ENCODE results near the gene ATOH8.
A peak's percentile ranks its signal among the peaks of the same experiment; 100 is the strongest.

The ATOH8 gene

DNA sequence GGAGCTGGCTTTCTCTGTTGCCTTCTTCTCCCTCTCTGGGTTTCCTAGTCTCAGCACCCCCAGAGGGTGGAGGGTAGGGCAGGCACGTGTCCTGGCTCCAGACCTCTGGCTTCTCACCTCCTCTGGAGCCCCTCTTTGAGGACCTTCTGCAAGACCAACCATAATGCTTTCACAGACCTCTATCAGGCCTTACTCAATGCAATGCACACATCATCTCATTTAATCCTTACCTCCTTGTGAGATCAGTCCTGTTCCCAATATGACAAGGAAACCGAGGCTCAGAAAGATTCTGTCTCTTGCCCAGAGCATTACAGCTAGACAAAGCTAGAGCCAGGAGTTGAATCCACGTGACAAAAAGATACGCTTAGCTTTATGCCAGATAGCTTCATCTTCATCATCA lies 8.2 kb downstream of the ATOH8 start:
- no peaks in the 10 kb centered on the region for H3K36me3 Mint-ChIP-seq (ENCODE audit: low read depth)
- DNase-seq (no peak), ATAC-seq (no peak)
- peaks cover 43% of the 10 kb centered on the region for H3K27me3 Mint-ChIP-seq
- H3K9me3 Mint-ChIP-seq: no peaks in the 10 kb centered on the region
- no peak overlapping the region for H3K27ac Mint-ChIP-seq
- peaks cover 4% of the 10 kb centered on the region for H3K4me1 Mint-ChIP-seq
- no peak overlapping the region for H3K4me3 Mint-ChIP-seq

DNA sequence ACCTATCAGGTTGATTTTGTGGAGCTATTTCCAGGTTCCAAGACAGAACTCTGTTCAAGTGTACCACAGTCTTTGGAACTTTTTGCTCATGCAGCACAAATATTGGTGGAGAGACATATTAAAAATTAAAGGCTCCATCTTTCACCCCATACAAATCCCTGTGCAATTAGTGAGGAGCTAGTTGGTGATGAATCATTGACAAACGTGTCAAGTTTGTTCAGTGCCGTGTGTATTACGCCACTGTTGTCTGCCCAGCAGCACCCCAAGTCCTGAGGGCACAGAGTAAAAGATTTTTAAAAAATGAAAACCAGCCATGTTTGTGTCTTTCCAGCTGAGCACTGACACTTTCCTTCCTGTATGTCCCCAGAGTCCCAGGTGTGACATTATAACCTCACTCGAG lies 9.3 kb downstream of the ATOH8 start:
- ATAC-seq: no peak
- Mint-ChIP-seq H3K36me3 (ENCODE audit: low read depth) (no peaks in the 10 kb centered on the region), H3K27me3 (peaks cover 42% of the 10 kb centered on the region), H3K9me3 (no peaks in the 10 kb centered on the region), H3K4me1 (peaks cover 4% of the 10 kb centered on the region), H3K27ac (no peak overlapping the region), H3K4me3 (no peak overlapping the region)
- no peak for DNase-seq

DNA sequence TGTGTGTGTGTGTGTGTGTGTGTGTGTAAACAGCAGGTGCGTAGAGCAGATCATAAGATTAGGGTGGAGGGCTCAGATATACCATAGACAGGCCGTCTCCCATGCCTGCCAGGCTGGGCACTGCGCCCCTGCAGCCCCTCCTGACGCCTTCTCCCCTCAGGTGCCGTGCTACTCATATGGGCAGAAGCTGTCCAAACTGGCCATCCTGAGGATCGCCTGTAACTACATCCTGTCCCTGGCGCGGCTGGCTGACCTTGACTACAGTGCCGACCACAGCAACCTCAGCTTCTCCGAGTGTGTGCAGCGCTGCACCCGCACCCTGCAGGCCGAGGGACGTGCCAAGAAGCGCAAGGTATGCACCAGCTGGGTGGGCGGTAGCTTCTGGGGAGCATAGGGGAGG lies 10.0 kb downstream of the ATOH8 start:
- no peak overlapping the region for H3K27ac Mint-ChIP-seq
- H3K27me3 Mint-ChIP-seq: peaks cover 40% of the 10 kb centered on the region
- ATAC-seq: no peak

DNA sequence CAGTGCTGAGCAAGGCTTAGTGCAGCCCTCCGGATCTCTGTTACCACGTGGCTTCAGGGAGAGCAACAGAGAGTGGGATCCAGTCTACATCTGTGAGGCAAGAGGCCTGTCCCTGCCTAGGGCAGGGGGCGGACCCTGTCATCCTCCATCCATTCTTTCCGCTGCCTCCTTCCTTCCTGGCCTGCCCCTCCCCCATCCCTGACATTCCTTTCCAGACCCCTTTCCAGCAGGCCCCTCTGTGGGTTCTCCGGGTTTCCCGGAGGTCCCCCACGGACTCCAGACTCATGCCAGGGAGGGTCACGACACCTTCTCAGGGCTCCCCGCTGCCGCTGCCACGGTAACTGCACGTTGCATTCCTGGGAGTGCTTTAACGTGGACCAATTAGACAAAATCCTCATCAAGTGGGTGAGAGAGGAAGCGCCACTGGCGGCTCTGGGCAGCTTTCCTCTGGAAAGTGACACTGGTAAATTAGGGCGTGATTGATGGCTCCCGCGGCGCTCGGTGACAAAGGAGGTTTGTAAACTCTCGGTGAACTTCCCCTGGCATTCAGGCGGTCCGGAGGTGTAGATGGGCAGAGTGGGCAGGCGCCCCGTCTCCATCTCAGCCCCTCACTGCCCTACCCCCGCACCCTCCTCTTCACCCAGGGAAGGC lies 11.4 kb downstream of the ATOH8 start:
- ATAC-seq (no peak), DNase-seq (no peak)
- H3K27ac Mint-ChIP-seq: no peak overlapping the region
- peaks cover 36% of the 10 kb centered on the region for H3K27me3 Mint-ChIP-seq
- no peaks in the 10 kb centered on the region for H3K9me3 Mint-ChIP-seq
- no peaks in the 10 kb centered on the region for H3K36me3 Mint-ChIP-seq (ENCODE audit: low read depth)
- H3K4me3 Mint-ChIP-seq: no peak overlapping the region
- peaks cover 4% of the 10 kb centered on the region for H3K4me1 Mint-ChIP-seq

More for the DNA sequence above, 10.0 kb downstream of the ATOH8 start:
- no peak for DNase-seq
- no peaks in the 10 kb centered on the region for H3K36me3 Mint-ChIP-seq (ENCODE audit: low read depth)
- H3K4me3 Mint-ChIP-seq: no peak overlapping the region
- peaks cover 4% of the 10 kb centered on the region for H3K4me1 Mint-ChIP-seq
- H3K9me3 Mint-ChIP-seq: no peaks in the 10 kb centered on the region

DNA sequence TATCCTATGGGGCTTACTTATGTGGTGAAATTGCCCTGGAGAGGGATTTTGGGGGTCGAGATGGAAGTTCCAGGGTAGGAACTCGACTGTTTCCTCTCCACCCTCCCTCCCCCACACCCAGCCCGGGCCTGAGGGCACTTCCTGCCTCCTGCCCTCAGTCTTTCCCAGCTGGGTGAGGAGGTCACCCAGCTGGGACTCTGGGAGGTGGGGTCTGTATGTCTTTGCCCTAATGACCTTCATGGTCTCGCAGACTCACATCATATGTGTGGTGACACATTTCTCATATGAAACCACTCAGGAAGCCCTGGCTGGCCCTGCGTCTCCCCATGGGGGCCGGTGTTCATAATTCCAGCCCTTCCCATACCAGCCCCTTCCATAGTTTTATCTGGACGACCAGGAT lies 12.4 kb downstream of the ATOH8 start:
- no peaks in the 10 kb centered on the region for H3K36me3 Mint-ChIP-seq (ENCODE audit: low read depth)
- ATAC-seq (no peak), DNase-seq (no peak)
- H3K9me3 Mint-ChIP-seq: no peaks in the 10 kb centered on the region
- no peak overlapping the region for H3K4me3 Mint-ChIP-seq
- peaks cover 4% of the 10 kb centered on the region for H3K4me1 Mint-ChIP-seq
- H3K27ac Mint-ChIP-seq: no peak overlapping the region
- H3K27me3 Mint-ChIP-seq: peaks cover 42% of the 10 kb centered on the region

DNA sequence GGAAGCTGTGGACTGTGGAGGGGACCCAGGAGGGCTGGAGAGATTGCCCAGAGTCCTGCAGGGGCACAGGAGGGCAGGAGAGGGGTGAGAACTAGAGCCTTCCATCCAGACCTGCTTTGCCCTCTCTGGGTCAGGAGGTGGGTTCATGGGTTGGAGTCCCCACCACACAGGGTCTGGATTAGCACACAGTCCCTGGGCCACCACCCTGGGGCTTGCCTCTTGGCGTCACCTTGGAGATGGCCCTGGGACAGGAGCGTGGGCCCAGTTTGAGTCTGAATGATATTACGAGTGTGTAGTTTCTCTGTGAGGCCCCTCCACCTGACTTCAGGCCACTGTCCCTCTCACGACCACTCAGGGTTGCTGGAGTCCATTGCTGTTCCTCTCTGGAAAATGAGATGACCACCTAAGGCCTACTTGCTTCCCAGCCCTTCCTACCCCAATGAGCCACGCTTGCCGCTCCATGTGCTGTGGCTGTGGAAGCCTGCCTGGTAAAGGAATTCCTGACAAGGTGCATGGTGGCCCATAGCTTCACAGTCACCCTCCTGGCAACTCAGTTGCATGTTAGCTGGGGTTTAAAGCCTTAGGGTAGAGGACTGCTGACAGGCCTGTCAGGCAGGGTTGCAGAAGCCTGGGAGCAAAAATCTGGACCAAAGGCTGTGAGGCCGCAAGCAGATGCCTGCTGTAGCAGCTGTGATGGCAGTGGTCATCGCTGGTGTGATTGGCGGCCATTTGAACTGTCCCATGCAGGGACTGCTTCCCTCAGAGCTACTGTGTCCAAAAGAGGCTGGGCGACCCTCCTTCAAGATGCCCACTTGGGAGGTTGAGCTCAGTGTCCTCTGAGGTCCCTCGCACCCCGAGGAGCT lies 14.2 kb downstream of the ATOH8 start:
- peaks cover 51% of the 10 kb centered on the region for H3K27me3 Mint-ChIP-seq

DNA sequence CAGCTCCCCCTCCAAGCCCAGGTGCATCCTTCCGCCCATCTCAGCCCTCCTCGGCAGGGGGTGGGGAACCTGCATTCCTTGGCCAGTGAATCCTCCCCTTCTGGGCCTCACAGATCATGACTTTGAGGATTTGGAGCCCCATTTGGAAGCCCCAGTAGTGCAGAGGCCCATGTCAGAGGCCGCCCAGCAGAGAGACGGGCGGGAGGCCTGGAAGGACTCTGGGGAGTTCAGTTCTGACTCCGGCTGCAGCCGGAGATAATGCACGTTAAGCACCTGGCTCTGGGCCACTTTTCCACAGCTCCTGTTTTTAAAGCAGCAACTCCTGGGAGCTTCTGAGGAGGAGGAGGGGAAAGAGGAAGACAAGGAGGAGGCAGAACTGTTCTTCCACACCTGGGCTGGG lies 14.9 kb downstream of the ATOH8 start:
- ATAC-seq (no peak), DNase-seq (no peak)
- H3K27ac Mint-ChIP-seq: no peak overlapping the region
- H3K9me3 Mint-ChIP-seq: no peaks in the 10 kb centered on the region
- peaks cover 46% of the 10 kb centered on the region for H3K27me3 Mint-ChIP-seq
- peaks cover 6% of the 10 kb centered on the region for H3K4me1 Mint-ChIP-seq
- no peak overlapping the region for H3K4me3 Mint-ChIP-seq
- no peaks in the 10 kb centered on the region for H3K36me3 Mint-ChIP-seq (ENCODE audit: low read depth)

More for the DNA sequence above, 14.2 kb downstream of the ATOH8 start:
- no peaks in the 10 kb centered on the region for H3K9me3 Mint-ChIP-seq
- H3K27ac Mint-ChIP-seq: no peak overlapping the region
- H3K4me3 Mint-ChIP-seq: no peak overlapping the region
- ATAC-seq: no peak
- DNase-seq: no peak
- H3K36me3 Mint-ChIP-seq (ENCODE audit: low read depth): no peaks in the 10 kb centered on the region
- peaks cover 6% of the 10 kb centered on the region for H3K4me1 Mint-ChIP-seq

DNA sequence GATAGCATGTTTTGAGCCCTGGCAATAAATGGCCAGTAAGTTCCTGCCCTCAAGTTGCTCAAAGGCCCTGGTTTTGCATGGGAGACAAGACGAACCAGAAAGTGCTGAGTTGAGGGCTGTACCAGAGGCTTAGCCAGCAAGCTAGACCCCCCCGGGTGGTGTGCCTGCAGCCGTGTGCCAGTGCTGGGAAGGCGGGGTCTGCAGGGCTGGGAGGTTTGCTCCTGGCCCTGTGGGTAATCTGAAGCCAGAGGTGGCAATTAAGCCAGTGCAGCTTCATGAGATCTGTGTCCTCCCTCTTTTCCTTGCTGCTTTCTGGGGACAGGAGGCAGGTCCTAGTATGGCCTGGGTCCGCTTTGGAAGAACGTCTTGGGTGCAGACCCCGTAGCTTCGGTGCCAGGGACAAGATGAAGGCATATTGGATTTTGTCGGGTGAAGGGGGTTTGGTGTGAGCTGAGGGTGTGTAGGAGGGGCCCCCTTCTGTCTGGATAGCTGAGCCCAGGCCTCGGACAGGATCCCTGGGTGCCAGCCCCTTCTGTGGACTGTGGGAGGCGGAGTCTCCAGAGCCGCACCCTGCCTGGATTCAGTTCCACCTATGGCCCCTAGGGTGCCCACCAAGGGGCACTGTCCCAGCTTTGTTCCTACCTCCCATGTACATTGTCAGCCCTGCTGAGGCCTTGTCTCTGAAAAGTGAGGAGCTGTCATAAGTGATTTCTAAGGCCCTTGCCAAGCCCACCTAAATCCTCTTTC lies 15.6 kb downstream of the ATOH8 start:
- Mint-ChIP-seq H3K36me3 (ENCODE audit: low read depth) (no peaks in the 10 kb centered on the region), H3K27me3 (peaks cover 44% of the 10 kb centered on the region), H3K9me3 (no peaks in the 10 kb centered on the region), H3K4me1 (peaks cover 6% of the 10 kb centered on the region), H3K27ac (no peak overlapping the region), H3K4me3 (no peak overlapping the region)
- DNase-seq (no peak), ATAC-seq (peak; percentile 38)

DNA sequence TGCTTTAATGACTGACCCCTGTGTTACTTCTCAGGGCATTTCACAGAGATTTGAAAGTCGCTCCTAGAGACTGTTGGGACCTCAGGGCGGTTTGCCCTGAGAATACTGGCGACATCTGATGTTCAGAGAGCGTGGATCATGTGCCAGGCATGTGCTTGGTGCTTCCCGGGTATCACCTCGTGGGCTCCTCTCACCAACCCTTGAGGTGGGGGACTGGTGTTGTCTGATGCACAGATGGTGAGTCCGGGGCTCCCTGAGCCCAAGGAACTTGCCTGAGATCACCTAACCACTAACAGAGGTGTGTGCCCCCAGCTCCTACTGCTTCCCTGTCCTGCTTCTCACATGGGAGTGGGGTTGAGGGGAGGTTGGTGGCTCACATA lies 16.2 kb downstream of the ATOH8 start:
- Mint-ChIP-seq H3K27me3 (peaks cover 38% of the 10 kb centered on the region), H3K36me3 (ENCODE audit: low read depth) (no peaks in the 10 kb centered on the region), H3K27ac (no peak overlapping the region), H3K9me3 (no peaks in the 10 kb centered on the region), H3K4me3 (no peak overlapping the region), H3K4me1 (peaks cover 6% of the 10 kb centered on the region)
- no peak for ATAC-seq
- DNase-seq: no peak

DNA sequence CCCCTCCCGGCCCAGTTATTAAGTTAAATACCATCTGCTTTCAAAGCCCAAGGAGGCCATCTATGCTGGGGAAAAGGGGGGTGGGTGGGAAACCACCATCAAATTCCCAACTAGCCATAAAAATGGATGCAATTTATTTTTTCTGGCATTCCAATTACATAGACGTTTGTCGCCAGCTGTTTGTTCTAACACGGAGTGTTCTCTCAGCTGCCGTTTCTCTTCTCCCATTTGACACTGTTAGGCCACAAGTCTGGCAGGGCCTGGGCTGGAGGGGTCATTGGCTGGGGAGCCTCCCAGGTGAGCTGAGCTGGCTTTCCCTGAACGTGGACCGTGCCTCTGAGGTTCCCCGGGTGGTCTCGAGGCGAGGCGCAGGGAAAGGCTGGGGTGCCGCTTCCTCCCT lies 16.6 kb downstream of the ATOH8 start:
- Mint-ChIP-seq H3K27me3 (peaks cover 34% of the 10 kb centered on the region), H3K27ac (no peak overlapping the region), H3K4me3 (no peak overlapping the region), H3K36me3 (ENCODE audit: low read depth) (no peaks in the 10 kb centered on the region), H3K4me1 (peaks cover 6% of the 10 kb centered on the region), H3K9me3 (no peaks in the 10 kb centered on the region)
- no peak for ATAC-seq
- DNase-seq: no peak

DNA sequence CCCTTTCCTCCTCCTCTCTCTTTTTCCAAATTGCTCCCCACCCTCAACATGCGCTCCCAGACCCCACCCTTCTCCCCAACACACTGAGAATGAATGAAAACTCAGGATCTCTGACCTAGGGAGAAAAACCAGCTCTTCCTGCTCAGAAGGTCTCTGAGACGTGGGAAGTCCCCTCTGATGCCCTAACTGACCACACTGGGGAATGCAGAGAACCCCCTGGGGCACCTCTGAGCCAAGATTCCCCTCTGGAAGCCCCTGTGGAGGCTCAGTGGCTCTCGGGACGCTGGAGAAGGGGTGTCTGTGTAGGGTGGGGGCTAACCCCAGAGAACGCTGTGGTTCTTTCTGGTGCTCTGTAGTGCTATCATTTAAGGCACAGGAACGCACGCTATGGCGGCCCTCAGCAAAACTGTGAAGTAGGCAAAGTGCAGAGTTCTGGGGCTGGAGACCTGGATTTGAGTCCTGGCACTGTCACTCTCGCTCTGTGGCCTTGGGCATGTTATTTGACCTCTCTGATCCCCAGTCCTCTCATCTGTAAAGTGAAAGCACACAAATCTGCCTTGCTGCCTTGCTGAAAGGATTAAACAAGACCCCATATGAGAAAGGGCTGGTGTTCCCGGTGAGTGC lies 17.1 kb downstream of the ATOH8 start:
- Mint-ChIP-seq H3K27ac (no peak overlapping the region), H3K27me3 (peaks cover 29% of the 10 kb centered on the region), H3K4me1 (peaks cover 3% of the 10 kb centered on the region), H3K4me3 (no peak overlapping the region), H3K36me3 (ENCODE audit: low read depth) (no peaks in the 10 kb centered on the region), H3K9me3 (no peaks in the 10 kb centered on the region)
- DNase-seq: no peak
- no peak for ATAC-seq

DNA sequence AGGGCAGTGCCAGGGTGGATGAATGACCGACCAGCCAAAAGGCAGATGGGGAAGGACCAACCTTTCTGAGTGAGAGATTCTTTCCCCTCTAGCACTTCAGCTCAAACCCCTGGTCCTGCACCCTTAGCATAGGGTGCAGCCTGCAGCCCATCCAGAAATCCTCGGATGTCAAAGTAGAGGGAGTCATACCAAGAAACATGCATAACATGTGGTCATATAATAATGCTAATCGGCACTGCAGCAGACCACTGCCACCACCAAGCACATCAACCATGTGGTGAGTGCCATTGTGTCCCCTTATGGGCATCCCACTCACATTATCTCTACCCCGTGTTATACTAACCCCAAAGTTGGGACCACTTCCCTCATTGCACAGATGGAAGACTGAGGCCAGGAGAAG lies 17.7 kb downstream of the ATOH8 start:
- peaks cover 2% of the 10 kb centered on the region for H3K4me1 Mint-ChIP-seq
- no peak overlapping the region for H3K4me3 Mint-ChIP-seq
- DNase-seq: no peak
- H3K9me3 Mint-ChIP-seq: no peaks in the 10 kb centered on the region
- no peaks in the 10 kb centered on the region for H3K36me3 Mint-ChIP-seq (ENCODE audit: low read depth)
- no peak for ATAC-seq
- H3K27ac Mint-ChIP-seq: no peak overlapping the region
- H3K27me3 Mint-ChIP-seq: peaks cover 25% of the 10 kb centered on the region

DNA sequence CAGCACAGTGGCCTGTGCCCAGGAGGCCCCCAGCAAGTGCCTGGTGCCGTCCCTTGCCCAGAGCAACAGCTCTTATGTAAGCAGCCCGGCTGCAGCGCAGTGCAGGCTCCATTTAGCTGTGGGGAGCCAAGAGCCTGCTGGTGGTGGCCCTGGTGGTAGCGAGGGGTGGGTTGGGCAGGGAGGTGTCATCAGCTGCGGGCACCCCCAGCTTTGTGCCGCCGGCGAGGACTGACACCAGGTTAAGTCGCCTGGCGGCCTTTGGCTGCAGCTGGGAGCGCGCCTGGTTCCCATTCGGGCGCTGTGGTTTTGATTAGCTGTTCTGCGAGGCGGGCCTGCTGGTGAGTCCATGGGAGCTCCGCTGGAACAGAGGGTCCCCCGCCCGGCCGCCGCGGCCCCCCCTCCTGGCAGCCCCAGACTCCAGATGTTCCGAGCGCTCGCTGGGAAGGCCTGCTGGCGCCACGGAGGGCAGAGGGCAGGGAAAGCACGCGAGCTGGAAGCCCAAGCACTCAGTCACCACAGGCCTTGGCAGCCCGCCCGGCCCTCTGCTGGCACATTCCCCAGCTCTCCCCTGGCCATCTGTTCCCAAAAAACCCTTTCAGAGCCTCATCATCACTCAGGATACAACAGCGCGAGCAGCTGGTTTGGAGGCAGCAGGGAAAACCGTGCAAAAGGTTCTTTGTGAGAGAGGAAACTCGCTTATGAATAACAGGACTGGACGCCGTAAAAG lies 18.4 kb downstream of the ATOH8 start:
- Mint-ChIP-seq H3K4me3 (no peak overlapping the region), H3K27ac (no peak overlapping the region), H3K4me1 (peaks cover 2% of the 10 kb centered on the region), H3K36me3 (ENCODE audit: low read depth) (no peaks in the 10 kb centered on the region), H3K9me3 (no peaks in the 10 kb centered on the region), H3K27me3 (peaks cover 18% of the 10 kb centered on the region)
- ATAC-seq (no peak), DNase-seq (no peak)

DNA sequence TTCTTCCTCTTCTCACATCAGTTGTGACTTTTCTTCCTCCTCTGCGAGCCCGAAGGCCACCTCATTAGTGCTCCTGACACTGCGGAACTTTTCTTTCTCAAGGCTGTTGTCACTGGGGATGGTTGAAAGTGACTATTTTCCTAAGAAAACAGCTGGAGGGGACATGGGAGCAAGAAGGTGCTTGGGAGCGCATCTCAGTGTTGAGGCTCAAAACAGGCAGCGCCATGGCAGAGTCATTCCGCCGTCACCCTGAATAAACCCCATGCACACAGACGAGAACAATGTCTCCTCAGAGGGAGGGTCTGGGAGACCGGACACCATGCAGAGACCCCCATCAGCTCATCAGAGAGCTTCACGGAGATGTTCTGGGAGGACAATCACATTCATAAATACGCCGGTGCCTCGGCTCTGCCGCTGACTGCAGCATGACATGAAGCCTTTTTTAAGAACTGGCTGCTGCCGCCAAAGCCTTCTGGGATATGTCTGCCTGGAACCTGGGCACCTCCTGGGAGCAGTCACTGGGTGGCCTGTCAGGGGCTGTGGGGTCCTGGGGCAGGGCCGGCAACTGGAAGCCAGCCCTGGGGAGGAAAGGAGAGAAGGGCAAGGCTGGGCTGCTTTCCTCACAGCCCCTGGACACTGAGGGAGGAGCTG lies 19.2 kb downstream of the ATOH8 start:
- Mint-ChIP-seq H3K9me3 (no peaks in the 10 kb centered on the region), H3K36me3 (ENCODE audit: low read depth) (no peaks in the 10 kb centered on the region), H3K27ac (no peak overlapping the region), H3K4me3 (no peak overlapping the region), H3K4me1 (peaks cover 2% of the 10 kb centered on the region), H3K27me3 (peaks cover 17% of the 10 kb centered on the region)
- ATAC-seq: no peak
- DNase-seq: no peak

All from activated naive CD8-positive, alpha-beta T cell treated with anti-CD3 and anti-CD28 coated beads, Interleukin-2, amount 50 U/mL, for 24 hours (primary cell).